GM12892 (cell line): ENCODE results near the gene BHLHA15.

Source experiments
- DNase-seq: peaks from one replicate; pipeline ENCODE4 v3.0.0; 2011; ENCODE audit not compliant: insufficient read length
- FAIRE-seq: peaks from 2 replicates; lab custom pipeline; 2011; peaks lifted over from hg19 to GRCh38; lab: Jason Lieb, UNC
- POLR2A ChIP-seq: IDR thresholded peaks from 2 replicates; pipeline ENCODE4 v1.6.1; 2011; ENCODE audit warnings: low read depth, low read length, control low read depth
- POLR2AphosphoS5 ChIP-seq: IDR thresholded peaks from 2 replicates; pipeline ENCODE4 v1.6.1; 2011; ENCODE audit warnings: low read depth, low read length, control low read depth
- TAF1 ChIP-seq: IDR thresholded peaks from 2 replicates; pipeline ENCODE4 v1.6.1; 2011; ENCODE audit warnings: low read depth, mild to moderate bottlenecking, control low read depth, low read length, borderline replicate concordance

The BHLHA15 gene

DNA sequence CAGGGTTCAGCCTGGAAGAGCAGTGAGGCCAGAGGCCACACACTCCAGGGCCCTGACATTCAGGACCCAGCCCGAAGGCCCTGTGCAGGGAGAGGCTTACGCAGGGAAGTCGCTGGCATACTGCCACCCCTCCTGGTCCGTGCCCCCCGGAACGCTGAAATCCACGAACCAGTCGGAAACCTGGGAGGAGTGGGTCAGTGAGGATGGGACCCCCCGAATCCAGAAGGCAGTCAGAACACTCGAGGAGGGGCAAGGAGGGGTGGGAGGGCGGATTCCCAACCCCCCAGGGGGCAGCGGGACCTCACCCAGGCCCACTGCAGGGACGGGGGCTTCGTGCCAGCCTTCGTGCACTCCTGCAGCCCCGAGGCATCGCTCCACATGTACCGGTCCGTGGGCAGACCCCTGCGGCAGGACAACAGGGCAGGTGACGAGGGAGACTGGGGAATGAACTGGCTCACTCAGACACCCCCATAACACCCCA lies 13.5 kb downstream of the BHLHA15 start:
- FAIRE-seq (no peak), DNase-seq (no peak)
- TF ChIP-seq POLR2A = no peak
- no peak for TF ChIP-seq POLR2AphosphoS5
- no peak for TF ChIP-seq TAF1

DNA sequence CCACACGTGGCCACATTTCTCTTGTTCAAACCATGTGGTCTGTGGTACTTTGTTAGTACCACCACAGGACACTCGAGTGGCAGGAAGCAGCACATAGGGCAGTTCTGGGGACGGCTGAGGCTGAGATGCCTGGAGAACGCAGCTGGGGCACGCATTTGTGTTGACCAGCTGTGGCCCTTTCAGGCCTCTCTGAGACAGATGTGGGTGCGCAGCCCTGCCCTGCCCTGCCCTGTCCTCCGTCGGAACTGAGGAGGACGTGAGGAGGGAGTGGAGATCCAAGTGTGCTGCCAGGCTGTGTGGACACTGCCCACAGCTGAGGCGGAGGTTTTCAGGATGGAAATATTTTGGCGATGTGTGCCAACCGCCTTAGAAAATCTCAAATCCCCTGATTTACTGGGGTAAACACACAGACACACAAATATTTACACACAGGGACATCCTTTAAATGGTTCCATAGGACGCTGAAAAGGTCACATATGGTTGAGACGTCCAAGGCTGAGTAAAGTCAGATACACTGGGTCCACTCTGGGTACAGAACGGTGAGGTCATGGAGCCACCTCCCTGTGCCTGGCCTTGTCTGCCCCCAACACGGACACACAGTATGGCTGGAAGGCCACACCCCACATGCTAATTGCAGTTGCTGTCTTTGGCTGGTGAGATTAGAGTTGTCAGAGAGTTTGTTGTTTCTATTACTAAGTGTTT lies 14.8 kb downstream of the BHLHA15 start:
- DNase-seq (no peak), FAIRE-seq (no peak)
- no peak for TF ChIP-seq POLR2A
- no peak for TF ChIP-seq TAF1
- no peak for TF ChIP-seq POLR2AphosphoS5

DNA sequence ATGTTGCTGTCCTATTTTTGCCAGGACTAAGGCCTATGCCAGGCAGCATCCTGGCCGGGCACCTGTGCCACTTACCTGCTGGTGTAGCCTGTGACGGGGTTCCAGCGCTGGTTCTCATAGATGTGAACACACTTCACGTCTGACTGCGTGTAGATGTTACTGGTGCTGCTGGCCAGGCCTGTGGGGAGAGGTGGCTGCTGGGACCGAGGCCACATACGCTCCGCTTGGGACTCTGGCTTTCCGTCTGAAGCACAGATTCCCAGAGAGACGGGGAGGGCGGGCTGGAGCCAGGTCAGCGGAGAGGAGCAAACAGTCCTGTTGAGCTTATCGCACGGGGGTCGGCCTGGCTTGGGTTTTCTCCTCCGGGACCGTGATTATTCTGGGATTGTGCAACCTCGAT lies 16.7 kb downstream of the BHLHA15 start:
- no peak for TF ChIP-seq TAF1
- TF ChIP-seq POLR2AphosphoS5 = no peak
- TF ChIP-seq POLR2A = no peak
- no peak for DNase-seq
- no peak for FAIRE-seq

DNA sequence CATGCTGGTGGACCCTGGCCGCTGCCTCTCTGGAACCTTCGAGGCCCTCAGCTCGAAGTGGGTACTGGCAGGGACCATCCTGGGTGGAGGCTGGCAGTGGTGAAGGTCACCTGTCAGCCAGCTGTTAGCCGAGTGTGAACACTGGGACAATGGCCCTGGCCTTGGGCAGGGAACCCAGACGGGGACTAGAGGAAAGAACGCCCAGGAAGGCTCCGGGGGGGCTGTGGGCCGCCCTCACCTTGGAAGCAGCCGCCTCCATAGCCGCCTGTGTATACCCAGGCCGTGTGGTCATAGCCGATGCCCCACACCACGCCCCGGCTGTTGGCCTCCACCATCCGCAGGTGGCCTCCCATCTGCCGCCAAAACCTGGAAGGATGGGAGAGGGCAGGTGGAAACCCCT lies 17.6 kb downstream of the BHLHA15 start:
- FAIRE-seq (no peak), DNase-seq (no peak)
- TF ChIP-seq POLR2AphosphoS5 = no peak
- TF ChIP-seq TAF1 = no peak
- TF ChIP-seq POLR2A = no peak

DNA sequence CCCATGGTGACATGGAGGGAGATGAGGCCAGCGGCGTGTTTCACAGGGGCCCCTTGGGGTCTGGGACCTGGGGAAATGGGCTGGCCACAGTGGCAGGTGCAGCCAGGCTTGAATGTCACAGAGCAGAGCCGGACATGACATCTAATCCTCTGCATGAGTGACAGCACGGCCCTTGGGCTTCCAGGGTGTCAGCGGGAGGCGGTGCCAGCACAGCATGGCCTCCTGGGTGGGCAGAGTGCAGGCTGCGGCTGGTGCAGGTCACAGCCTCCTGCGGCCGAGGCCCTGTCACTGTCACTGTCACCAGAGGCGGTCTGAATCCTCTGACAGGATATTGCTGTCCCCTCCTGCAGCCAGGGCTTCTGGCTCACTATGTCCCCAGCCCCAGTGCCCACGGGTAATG lies 18.2 kb downstream of the BHLHA15 start:
- TF ChIP-seq TAF1 (no peak), POLR2AphosphoS5 (no peak), POLR2A (no peak)
- DNase-seq (no peak), FAIRE-seq (no peak)

DNA sequence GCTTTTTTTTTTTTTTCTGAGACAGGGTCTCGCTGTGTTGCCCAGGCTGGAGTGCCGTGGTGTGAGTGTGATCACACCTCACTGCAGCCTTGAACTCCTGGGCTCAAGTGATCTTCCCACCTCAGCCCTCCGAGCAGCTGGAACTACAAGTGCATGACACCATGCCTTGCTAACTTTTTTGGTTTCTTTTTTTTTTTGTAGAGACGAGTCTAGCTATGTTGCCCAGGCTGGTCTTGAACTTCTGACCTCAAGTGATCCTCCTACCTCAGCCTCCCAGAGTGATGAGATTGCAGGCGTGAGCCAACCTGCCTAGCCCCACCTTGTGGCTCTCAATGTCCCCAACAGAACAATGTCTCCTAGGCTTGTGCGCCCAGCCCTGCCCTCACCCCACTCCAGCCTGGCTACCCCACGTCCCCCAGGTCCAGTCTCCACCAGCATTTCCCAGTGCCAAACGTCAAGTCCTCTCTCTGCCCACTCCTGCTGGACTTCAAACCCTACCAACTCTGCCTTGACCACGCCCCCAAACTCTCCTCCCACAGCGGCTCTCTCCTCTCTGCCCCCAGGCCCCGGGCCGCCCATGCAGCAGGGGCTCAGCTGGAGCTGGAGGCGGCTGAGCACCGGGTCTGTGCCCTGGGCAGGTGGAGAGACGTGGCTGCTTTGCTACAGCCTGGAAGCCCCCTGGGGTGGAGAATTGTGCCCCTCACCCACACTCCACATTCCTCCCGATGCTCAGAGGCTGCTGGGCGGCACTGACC lies 18.9 kb downstream of the BHLHA15 start:
- no peak for DNase-seq
- TF ChIP-seq POLR2A (no peak), POLR2AphosphoS5 (no peak), TAF1 (no peak)
- no peak for FAIRE-seq

DNA sequence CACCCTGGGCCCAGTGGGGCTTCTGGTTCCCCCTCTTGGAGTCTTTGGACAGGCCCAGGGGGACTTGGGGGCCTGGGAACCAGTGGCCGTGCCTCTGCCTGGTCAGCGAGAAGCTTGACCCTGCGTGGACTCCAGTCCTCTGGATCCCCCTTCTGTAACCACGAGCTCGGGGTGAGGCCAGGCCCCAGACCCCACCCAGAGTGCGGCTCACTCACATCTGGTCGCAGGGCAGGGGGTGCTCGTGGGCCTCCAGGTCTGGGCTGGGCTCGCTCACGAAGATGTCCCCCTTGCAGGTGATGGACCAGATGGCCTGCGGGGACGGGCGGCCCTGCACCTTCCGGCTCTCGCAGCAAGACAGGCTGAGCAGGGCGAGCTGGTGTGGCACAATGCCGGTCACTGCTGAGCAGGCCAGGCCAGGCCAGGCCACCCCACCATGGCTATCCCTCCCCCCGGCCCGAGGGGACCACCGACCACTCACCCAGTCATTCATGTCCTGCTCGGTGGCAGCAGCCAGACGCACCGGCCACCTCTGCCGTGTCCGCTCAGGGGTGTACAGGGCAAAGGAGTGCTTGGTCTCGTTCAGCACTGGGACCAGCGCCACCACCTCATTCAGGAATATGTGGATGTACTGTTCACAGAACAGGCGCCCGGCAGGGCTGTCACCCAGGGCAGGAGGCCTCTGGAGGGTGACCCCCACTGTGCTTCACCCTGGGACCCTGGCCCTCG lies 19.7 kb downstream of the BHLHA15 start:
- FAIRE-seq (no peak), DNase-seq (no peak)
- TF ChIP-seq TAF1 (no peak), POLR2AphosphoS5 (no peak), POLR2A (no peak)

DNA sequence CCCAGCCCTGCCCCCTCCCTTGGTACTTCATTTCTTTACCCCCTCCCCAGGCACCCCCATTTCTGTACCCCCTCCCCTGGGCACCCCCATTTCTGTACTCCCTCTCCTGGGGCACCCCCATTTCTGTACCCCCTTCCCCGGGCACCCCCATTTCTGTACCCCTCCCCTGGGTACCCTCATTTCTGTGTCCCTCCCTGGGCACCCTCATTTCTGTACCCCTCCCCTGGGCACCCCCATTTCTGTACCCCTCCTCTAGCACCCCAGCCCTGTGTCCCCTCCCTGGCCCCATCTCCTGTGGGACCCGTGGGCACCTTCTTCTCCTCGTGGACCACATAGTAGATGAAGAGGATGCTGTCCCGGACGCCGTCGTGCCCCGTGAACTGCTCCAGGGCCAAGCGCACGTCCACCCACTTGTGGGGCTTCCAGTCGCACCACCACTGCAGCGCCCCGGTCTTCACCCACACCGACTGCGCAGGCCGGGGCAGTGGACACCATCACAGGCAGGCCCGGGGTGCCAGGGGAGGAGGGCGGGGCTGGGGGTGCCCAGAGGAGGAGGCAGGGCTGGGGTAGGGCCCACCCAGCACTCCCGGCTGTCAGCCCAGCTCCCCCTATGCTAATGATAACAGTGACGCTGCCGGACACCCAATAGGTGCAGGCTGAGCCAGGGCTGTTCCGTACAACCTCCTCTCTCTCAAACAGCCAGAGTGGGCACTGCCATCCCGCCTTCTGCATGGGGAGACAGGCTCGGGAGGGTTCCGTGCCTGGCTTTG lies 20.4 kb downstream of the BHLHA15 start:
- TF ChIP-seq POLR2AphosphoS5 (no peak), TAF1 (no peak), POLR2A (no peak)
- no peak for DNase-seq
- FAIRE-seq = no peak

DNA sequence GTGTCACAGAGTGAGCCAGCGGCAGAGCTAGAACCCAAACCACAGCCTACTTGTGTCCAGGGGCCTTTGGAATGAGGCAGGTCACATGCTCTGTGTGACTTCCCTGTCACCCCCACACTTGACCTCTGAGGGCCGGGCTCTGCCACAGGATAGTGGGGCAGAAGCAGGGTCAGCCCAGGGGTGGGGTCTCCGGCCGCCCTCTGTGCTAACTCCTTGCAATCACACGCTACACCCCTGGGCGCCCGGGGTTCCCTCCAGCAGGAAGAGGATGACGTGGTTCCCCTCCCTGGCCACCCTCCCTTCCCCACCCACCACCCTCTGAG lies 21.0 kb downstream of the BHLHA15 start:
- DNase-seq (no peak), FAIRE-seq (no peak)
- TF ChIP-seq TAF1 (no peak), POLR2AphosphoS5 (no peak), POLR2A (no peak)

DNA sequence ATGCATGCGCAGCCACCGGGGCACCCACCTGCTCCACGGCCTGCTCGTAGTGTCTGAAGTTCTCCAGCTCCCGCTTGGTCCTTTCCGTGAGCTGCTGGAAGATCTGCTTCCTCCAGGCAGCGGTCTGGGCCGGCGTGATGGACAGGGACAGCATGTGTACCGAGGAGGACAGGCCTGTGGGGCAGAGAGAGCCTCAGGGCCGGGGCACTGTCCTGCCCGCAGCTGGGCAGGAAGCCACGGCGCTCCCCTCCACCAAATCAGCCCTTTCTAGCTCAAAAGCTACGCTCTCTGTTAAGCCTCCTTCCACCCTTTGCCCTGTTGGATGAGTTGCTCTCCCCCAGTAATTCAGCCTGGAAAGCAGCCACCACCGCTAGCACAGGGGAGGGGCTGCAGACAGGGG lies 21.6 kb downstream of the BHLHA15 start:
- TF ChIP-seq TAF1 = no peak
- TF ChIP-seq POLR2A = no peak
- no peak for TF ChIP-seq POLR2AphosphoS5
- no peak for FAIRE-seq
- no peak for DNase-seq
